Ovary (tissue), 3 donors: ENCODE data around the gene EN2.

Experiments
- EP300 ChIP-seq: sonication (generic); formaldehyde crosslinking; IDR thresholded peaks from one replicate; pipeline ENCODE4 v1.6.1; 2017; ENCODE audit warnings: antibody characterized with exemption
- TF ChIP-seq, protein P1 (sequence below), 3 donors: fragments of 450-650 bp in 2 of 3; fragments of 200-600 bp in 1 of 3; IDR thresholded peaks; one replicate each; pipeline versions ENCODE4 v1.5.1 to v1.8.0; 2016 to 2022; ENCODE audit warnings: antibody characterized with exemption in 3 of 3, mild to moderate bottlenecking in 1 of 3
- donor health status: DM: no; HTN: no; CAD: no.

DNA sequence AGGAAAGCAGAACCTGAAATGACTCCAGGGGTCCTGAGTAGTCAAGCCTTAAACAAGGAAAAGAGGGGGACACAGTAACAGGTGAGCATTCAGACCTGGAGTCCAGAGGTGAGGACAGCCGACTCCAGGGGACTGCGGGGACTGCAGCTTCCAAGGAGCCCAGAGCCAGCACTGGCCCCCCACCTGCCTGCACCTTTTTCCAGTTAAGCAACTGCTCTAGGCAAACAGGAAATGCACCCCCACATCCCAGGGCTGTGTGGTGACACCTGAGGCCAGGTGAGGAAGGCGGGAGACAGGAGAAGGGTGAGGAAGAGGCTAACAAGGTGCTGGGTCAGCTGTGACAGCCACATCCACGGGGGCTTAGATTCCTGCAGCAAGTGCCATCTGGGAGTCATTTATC lies 20.1 kb upstream of the EN2 start:
- TF ChIP-seq, protein P1, sequence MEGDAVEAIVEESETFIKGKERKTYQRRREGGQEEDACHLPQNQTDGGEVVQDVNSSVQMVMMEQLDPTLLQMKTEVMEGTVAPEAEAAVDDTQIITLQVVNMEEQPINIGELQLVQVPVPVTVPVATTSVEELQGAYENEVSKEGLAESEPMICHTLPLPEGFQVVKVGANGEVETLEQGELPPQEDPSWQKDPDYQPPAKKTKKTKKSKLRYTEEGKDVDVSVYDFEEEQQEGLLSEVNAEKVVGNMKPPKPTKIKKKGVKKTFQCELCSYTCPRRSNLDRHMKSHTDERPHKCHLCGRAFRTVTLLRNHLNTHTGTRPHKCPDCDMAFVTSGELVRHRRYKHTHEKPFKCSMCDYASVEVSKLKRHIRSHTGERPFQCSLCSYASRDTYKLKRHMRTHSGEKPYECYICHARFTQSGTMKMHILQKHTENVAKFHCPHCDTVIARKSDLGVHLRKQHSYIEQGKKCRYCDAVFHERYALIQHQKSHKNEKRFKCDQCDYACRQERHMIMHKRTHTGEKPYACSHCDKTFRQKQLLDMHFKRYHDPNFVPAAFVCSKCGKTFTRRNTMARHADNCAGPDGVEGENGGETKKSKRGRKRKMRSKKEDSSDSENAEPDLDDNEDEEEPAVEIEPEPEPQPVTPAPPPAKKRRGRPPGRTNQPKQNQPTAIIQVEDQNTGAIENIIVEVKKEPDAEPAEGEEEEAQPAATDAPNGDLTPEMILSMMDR (IDR thresholded peaks at IDR 0.05): no peak
- no peak for TF ChIP-seq EP300
